Ecto neural progenitor cell (in vitro differentiated cells): ENCODE data around the gene CTDSP1.

ENCODE experiments used
- DNase-seq: peaks from one replicate; pipeline ENCODE4 v3.0.0-alpha.2; 2018; ENCODE audit warnings: low spot score

Gene CTDSP1

GRCh38 chr2:218425531-218425930 is 25.9 kb downstream of the CTDSP1 start:
- no peak for DNase-seq

GRCh38 chr2:218427741-218428140 is 28.1 kb downstream of the CTDSP1 start:
- no peak for DNase-seq

GRCh38 chr2:218428846-218429558 is 29.3 kb downstream of the CTDSP1 start:
- no peak for DNase-seq

GRCh38 chr2:218429911-218430692 is 30.4 kb downstream of the CTDSP1 start:
- no peak for DNase-seq

- DNase-seq = no peak
Observed at GRCh38 chr2:218430721-218431120, 31.1 kb downstream of the CTDSP1 start.

GRCh38 chr2:218431878-218432277 is 32.2 kb downstream of the CTDSP1 start:
- DNase-seq = no peak

GRCh38 chr2:218432676-218433365 is 33.2 kb downstream of the CTDSP1 start:
- no peak for DNase-seq

GRCh38 chr2:218434456-218434855 is 34.8 kb downstream of the CTDSP1 start:
- DNase-seq = no peak

GRCh38 chr2:218435003-218435982 is 35.6 kb downstream of the CTDSP1 start:
- no peak for DNase-seq

- no peak for DNase-seq
Observed at GRCh38 chr2:218436992-218437391, 37.3 kb downstream of the CTDSP1 start.

GRCh38 chr2:218437969-218438368 is 38.3 kb downstream of the CTDSP1 start:
- no peak for DNase-seq

- no peak for DNase-seq
Observed at GRCh38 chr2:218438596-218438995, 38.9 kb downstream of the CTDSP1 start.

- DNase-seq = no peak
Observed at GRCh38 chr2:218444692-218445357, 45.2 kb downstream of the CTDSP1 start.

GRCh38 chr2:218445602-218446001 is 45.9 kb downstream of the CTDSP1 start:
- DNase-seq = no peak

GRCh38 chr2:218446547-218446946 is 46.9 kb downstream of the CTDSP1 start:
- no peak for DNase-seq

- no peak for DNase-seq
Observed at GRCh38 chr2:218447072-218447471, 47.4 kb downstream of the CTDSP1 start.

GRCh38 chr2:218448934-218449333 is 49.3 kb downstream of the CTDSP1 start:
- DNase-seq = no peak

- no peak for DNase-seq
Observed at GRCh38 chr2:218452079-218452478, 52.4 kb downstream of the CTDSP1 start.
